Keratinocyte (primary cell): ENCODE data around the gene ATRNL1.

ENCODE experiments used
- CTCF ChIP-seq, 3 experiments: IDR thresholded peaks in 1 of 3; conservative IDR thresholded peaks in 1 of 3; optimal IDR thresholded peaks in 1 of 3; 2 replicates in 2 of 3; 3 replicates in 1 of 3; pipeline versions ENCODE3 to v1.5.1; 2011; ENCODE audit warnings: low read length in 3 of 3, mild to moderate bottlenecking in 3 of 3, moderate library complexity in 2 of 3, control low read depth in 1 of 3, inconsistent platforms in 1 of 3; ENCODE audit not compliant: insufficient read depth in 2 of 3; ENCODE audit errors: extremely low read depth in 1 of 3
- EZH2 ChIP-seq: IDR thresholded peaks from one replicate; pipeline ENCODE4 v1.6.1; 2012; ENCODE audit warnings: inconsistent platforms, mild to moderate bottlenecking, low read length, moderate library complexity

DNA sequence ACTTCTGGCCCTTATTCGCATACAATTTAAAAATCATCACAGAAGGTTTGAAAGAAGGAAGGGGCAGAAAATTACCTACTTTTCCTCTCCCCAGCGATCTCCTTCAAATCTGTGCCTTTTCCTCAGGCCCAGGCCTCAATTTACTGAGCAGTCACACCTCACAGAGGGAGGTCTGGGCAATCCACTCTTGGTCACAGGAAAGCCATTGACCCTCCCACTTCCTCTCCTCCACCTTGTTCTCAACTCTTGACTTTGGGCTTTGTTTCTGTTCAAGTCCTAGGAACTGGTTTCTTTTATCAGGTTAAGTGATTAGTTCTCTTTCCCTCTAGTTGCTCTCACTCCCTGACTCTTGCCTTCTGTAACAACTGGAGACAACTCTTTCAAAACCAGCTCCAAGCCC is 37.0 kb upstream of the ATRNL1 start:
- TF ChIP-seq EZH2 (no peak), CTCF (optimal IDR thresholded peaks at IDR 0.05 in 1 of 3, IDR thresholded peaks at IDR 0.05 in 1 of 3, conservative IDR thresholded peaks at IDR 0.05 in 1 of 3; ENCODE audit: extremely low read depth in 1 of 3, insufficient read depth in 2 of 3, low read length in 3 of 3) (no peak)
